ENCODE results near the gene COPB2. TPM values are rescaled to one million over a fixed set of nuclear protein-coding genes. Genes with fewer than 3 reads are reported as not detected.
"Not testable (repeated sequence)": the region's sequence is repeated elsewhere in the genome, so short reads cannot be mapped to it uniquely, and the experiment has no call there.

The COPB2 gene
- total RNA-seq, 2 donors from 2014 or later, result 53.4 to 65.8 TPM

DNA sequence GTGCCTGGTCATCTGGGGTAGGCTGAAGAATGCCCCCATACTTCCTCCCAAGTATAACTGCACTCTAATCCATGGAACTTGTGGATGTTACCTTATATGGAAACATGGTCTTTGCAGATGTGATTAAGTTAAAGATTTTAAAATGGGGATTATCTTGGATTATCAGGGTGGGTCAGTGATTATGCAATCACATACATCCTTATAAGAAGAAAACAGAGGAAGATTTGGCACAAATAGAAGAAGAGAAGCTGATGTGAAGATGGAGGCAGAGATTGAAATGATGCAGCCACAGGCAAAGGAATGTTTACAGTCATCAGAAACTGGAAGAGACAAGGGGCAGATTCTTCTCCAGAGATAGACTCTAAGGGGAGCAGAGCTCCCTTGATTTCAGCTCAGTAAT lies 47.4 kb downstream of the COPB2 start:
- no peak for DNase-seq (ENCODE audit: low spot score)
- Histone ChIP-seq H3K4me3 (no peak overlapping the region), H3K36me3 (no peaks in the 10 kb centered on the region), H3K27ac (no peak overlapping the region), H3K9me3 (no peaks in the 10 kb centered on the region), H3K4me1 (peaks cover 0 to 16% of the 10 kb centered on the region in 2 donors), H3K27me3 (no peaks in the 10 kb centered on the region)
- TF ChIP-seq, protein P1, sequence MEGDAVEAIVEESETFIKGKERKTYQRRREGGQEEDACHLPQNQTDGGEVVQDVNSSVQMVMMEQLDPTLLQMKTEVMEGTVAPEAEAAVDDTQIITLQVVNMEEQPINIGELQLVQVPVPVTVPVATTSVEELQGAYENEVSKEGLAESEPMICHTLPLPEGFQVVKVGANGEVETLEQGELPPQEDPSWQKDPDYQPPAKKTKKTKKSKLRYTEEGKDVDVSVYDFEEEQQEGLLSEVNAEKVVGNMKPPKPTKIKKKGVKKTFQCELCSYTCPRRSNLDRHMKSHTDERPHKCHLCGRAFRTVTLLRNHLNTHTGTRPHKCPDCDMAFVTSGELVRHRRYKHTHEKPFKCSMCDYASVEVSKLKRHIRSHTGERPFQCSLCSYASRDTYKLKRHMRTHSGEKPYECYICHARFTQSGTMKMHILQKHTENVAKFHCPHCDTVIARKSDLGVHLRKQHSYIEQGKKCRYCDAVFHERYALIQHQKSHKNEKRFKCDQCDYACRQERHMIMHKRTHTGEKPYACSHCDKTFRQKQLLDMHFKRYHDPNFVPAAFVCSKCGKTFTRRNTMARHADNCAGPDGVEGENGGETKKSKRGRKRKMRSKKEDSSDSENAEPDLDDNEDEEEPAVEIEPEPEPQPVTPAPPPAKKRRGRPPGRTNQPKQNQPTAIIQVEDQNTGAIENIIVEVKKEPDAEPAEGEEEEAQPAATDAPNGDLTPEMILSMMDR (IDR thresholded peaks at IDR 0.05), result no peak

DNA sequence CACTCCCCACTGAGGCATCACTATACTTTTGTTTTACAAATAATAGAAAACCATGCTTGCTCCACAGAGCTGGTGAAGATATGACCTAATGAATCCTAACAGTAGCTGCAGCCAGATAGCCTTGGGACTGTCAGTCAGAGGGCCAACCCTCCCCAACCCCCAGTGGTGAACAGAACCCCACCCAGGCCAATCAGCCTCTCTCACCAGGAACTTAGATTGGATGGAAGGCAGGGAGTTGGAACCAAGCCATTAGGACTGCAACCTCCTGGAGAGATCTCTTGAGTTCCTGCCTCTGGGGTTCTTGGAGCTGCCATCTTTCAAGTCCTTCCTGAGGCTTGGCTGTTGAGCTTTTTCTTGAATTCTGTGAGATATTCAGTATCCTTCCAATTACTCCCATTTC lies 48.7 kb downstream of the COPB2 start:
- Histone ChIP-seq H3K27ac (no peak overlapping the region), H3K27me3 (no peaks in the 10 kb centered on the region), H3K36me3 (no peaks in the 10 kb centered on the region), H3K4me1 (peaks cover 0 to 15% of the 10 kb centered on the region in 2 donors), H3K9me3 (no peaks in the 10 kb centered on the region), H3K4me3 (no peak overlapping the region)
- TF ChIP-seq, protein P1 (IDR thresholded peaks at IDR 0.05), result no peak
- no peak for DNase-seq (ENCODE audit: low spot score)

DNA sequence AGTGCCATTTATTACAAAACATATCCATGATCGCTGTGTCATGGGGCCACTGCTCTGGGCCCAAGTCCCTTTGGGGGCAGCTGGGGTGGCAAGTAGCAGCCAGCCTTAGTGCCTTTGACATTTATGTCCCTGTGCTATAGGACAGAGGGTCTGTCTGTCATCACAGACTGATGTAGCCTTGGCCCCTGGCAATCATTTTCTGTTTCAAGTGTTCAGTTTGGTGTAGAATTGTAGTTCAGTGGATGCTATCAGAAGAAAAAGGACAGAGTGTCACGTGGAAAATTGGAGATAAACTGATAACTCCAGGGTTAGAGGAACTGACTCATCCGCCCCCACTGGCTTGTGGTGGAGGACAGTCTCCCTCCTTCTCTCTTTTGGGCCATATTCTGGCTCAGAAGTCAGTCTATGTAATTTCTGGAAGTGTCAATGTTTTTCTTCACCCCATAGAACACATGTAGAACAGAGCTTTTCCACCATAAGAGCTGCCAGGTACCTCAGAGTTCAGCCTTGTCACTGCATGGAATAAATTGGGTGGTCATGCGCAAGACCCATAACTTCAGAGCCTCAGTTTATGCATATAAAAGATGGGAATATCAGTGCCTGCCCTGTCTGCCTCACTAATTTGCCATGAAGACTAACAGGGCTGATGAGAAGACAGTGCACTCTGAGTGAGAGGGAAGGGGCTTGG lies 50.1 kb downstream of the COPB2 start:
- H3K27ac ChIP-seq, result no peak overlapping the region
- no peak overlapping the region for H3K4me3 ChIP-seq
- no peaks in the 10 kb centered on the region for H3K9me3 ChIP-seq

DNA sequence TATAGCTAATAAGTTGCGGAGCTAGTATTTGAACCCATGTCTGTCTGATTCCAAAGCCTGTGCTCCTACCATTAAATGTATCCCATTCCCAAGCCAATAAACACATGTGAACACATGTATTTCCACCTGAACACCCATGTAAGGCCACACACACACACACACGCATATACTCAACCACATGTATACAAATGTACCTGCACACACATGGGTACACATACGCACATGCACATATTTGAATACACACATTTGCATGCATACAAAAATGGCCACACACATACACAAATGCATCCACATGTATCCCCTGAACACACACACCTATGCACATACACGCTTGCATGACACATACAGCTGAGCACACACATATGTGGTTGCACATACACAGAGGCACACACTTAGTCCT lies 51.0 kb downstream of the COPB2 start:
- TF ChIP-seq, protein P1 (IDR thresholded peaks at IDR 0.05), result no peak
- no peaks in the 10 kb centered on the region for H3K4me1 ChIP-seq
- DNase-seq (ENCODE audit: low spot score), result no peak
- H3K27ac ChIP-seq, result no peak overlapping the region
- H3K36me3 ChIP-seq, result no peaks in the 10 kb centered on the region
- no peaks in the 10 kb centered on the region for H3K27me3 ChIP-seq
- no peaks in the 10 kb centered on the region for H3K9me3 ChIP-seq
- no peak overlapping the region for H3K4me3 ChIP-seq

More for the DNA sequence above, 50.1 kb downstream of the COPB2 start:
- DNase-seq (ENCODE audit: low spot score), result no peak
- TF ChIP-seq, protein P1 (IDR thresholded peaks at IDR 0.05), result no peak
- peaks cover 0 to under 1% of the 10 kb centered on the region in 2 donors for H3K4me1 ChIP-seq
- H3K36me3 ChIP-seq, result no peaks in the 10 kb centered on the region
- H3K27me3 ChIP-seq, result no peaks in the 10 kb centered on the region

DNA sequence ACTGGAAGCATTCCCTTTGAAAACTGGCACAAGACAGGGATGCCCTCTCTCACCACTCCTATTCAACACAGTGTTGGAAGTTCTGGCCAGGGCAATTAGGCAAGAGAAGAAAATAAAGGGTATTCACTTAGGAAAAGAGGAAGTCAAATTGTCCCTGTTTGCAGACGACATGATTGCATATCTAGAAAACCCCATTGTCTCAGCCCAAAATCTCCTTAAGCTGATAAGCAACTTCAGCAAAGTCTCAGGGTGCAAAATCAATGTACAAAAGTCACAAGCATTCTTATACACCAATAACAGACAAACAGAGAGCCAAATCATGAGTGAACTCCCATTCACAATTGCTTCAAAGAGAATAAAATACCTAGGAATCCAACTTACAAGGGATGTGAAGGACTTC lies 54.8 kb downstream of the COPB2 start:
- not testable (repeated sequence) for H3K36me3 ChIP-seq; H3K4me3 ChIP-seq; H3K9me3 ChIP-seq; DNase-seq (ENCODE audit: low spot score); H3K4me1 ChIP-seq; H3K27ac ChIP-seq; H3K27me3 ChIP-seq

DNA sequence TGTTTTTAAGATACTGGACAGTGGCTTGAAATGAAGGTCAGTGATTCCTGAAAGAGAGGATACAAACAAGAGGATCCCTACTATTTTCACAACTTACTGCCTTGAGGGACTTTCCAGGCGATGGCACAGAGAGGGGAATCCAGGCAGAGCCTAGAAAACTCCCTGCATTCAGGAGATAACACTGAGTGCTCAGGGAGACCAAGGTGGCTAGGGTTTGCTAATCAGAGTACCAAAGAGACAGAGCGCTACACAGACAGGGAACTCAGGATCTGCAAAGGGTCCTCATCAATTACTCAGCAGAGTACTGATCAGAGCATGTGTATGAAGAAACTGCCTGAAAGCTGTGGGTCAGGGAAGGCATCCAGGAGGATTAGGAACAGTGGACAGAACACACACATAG lies 57.4 kb downstream of the COPB2 start:
- Histone ChIP-seq H3K27ac (no peak overlapping the region), H3K4me1 (peaks cover 0 to 8% of the 10 kb centered on the region in 2 donors), H3K27me3 (no peaks in the 10 kb centered on the region), H3K4me3 (no peak overlapping the region), H3K9me3 (no peaks in the 10 kb centered on the region), H3K36me3 (no peaks in the 10 kb centered on the region)
- DNase-seq (ENCODE audit: low spot score), result no peak
- TF ChIP-seq, protein P1 (IDR thresholded peaks at IDR 0.05), result no peak

All from right atrium auricular region (tissue), 2 donors.